PC-9 (cell line): Measurements from ENCODE around the gene MAP4K4. TPM values are rescaled to one million over a fixed set of nuclear protein-coding genes. Genes with fewer than 3 reads are reported as not detected.
"Not testable (repeated sequence)": the region's sequence is repeated elsewhere in the genome, so short reads cannot be mapped to it uniquely, and the experiment has no call there.

Source experiments
- BruUV-seq: library from RNA; stranded (reverse); fragments of 400-500 nt; replicated peaks from 2 replicates; lab custom pipeline; 2021; lab: Mats Ljungman, UMichigan
- CTCF ChIA-PET: fragments of 300-600 bp; sonication (Branson Sonifier 250); formaldehyde crosslinking; loops from one replicate; lab custom pipeline; 2022; ENCODE audit warnings: antibody characterized with exemption; lab: Charles Lee
- POLR2A ChIA-PET: fragments of 300-600 bp; sonication (Branson Sonifier 250); formaldehyde crosslinking; loops from one replicate; lab custom pipeline; 2022; ENCODE audit warnings: antibody characterized with exemption; ENCODE audit not compliant: unreplicated experiment; lab: Charles Lee
- DNase-seq, 2 experiments: peaks; one replicate each; pipeline versions ENCODE4 v3.0.0 to v3.0.0-alpha.2; 2015 to 2022; ENCODE audit warnings: mixed read lengths in 1 of 2
- H2AFZ ChIP-seq: fragments of 200-600 bp; sonication (generic); 2 replicates; pipeline ENCODE4 v1.8.1; 2017; ENCODE audit warnings: antibody characterized with exemption
- H3F3A ChIP-seq: fragments of 200-600 bp; sonication (generic); 2 replicates; pipeline ENCODE4 v1.8.1; 2017; ENCODE audit warnings: antibody characterized with exemption, mild to moderate bottlenecking, low read depth; ENCODE audit not compliant: insufficient read depth
- H3K27ac ChIP-seq: fragments of 200-600 bp; sonication (generic); 2 replicates; pipeline ENCODE4 v1.6.1; 2016; ENCODE audit warnings: mixed run types
- H3K27me3 ChIP-seq: fragments of 200-600 bp; sonication (generic); 2 replicates; pipeline ENCODE4 v1.6.1; 2016; ENCODE audit warnings: low read depth, mixed run types; ENCODE audit not compliant: insufficient read depth
- H3K36me3 ChIP-seq: fragments of 200-600 bp; sonication (generic); 2 replicates; pipeline ENCODE4 v1.6.1; 2016; ENCODE audit warnings: low read depth, mixed run types
- H3K4me1 ChIP-seq: fragments of 200-600 bp; sonication (generic); replicated peaks from 2 replicates; pipeline ENCODE4 v1.6.1; 2016; ENCODE audit warnings: mixed run types; ENCODE audit not compliant: insufficient read depth
- H3K4me2 ChIP-seq: fragments of 200-600 bp; sonication (generic); 2 replicates; pipeline ENCODE4 v1.6.1; 2017; ENCODE audit warnings: mixed run types
- H3K4me3 ChIP-seq: fragments of 200-600 bp; sonication (generic); 2 replicates; pipeline ENCODE4 v1.6.1; 2016; ENCODE audit warnings: mixed run types
- H3K79me2 ChIP-seq: fragments of 200-600 bp; sonication (generic); 2 replicates; pipeline ENCODE4 v1.6.1; 2017; ENCODE audit warnings: low read depth, mixed run types
- H3K9me2 ChIP-seq: fragments of 200-600 bp; sonication (generic); 2 replicates; pipeline ENCODE4 v1.8.1; 2017; ENCODE audit warnings: mild to moderate bottlenecking; ENCODE audit not compliant: insufficient read depth
- H3K9me3 ChIP-seq: fragments of 200-600 bp; sonication (generic); 2 replicates; pipeline ENCODE4 v1.8.1; 2016; ENCODE audit warnings: low read depth; ENCODE audit not compliant: insufficient read depth
- H4K20me1 ChIP-seq: fragments of 200-600 bp; sonication (generic); 2 replicates; pipeline ENCODE4 v1.8.1; 2017; ENCODE audit not compliant: insufficient read depth
- CTCF ChIP-seq: fragments of 200-600 bp; sonication (generic); conservative IDR thresholded peaks from 2 replicates; pipeline ENCODE4 v1.6.1; 2017; ENCODE audit warnings: mixed run types, antibody characterized with exemption, mild to moderate bottlenecking, moderate library complexity
- EZH2 ChIP-seq: fragments of 200-600 bp; sonication (generic); IDR thresholded peaks from 2 replicates; pipeline ENCODE4 v1.8.0; 2017; ENCODE audit warnings: antibody characterized with exemption, low read depth
- intact Hi-C: fragments of 100-400 bp; cut with micrococcal nuclease; formaldehyde crosslinking; loops from one replicate; pipeline ENCODE4 v1.10.0; 2022; ENCODE audit not compliant: unreplicated experiment
- total RNA-seq: library from RNA; stranded (reverse); gene quantifications from 2 replicates; pipeline ENCODE4 v1.2.3, GENCODE V29; 2021

The MAP4K4 gene
- total RNA-seq, 1 experiment from 2014 or later = 129 TPM

- Histone ChIP-seq H3K4me2 (no peak overlapping the region), H3K4me1 (no peaks in the 10 kb centered on the region), H3K9me2 (no peaks in the 10 kb centered on the region), H3F3A (no peaks in the 10 kb centered on the region), H3K36me3 (no peaks in the 10 kb centered on the region), H3K4me3 (no peak overlapping the region), H4K20me1 (no peaks in the 10 kb centered on the region), H3K27me3 (no peaks in the 10 kb centered on the region), H2AFZ (no peak overlapping the region), H3K79me2 (no peaks in the 10 kb centered on the region), H3K27ac (no peak overlapping the region), H3K9me3 (0 out of 2 replicates have a peak, but pooled peaks cover 1% of the 10 kb centered on the region)
- no peak for DNase-seq
- CTCF ChIA-PET = interaction anchor here (0.6 kb wide), 1 partner anchor 587 kb away, joined by 11 read pairs; no protein-coding TSS in a partner anchor
- POLR2A ChIA-PET = no interaction called here
- intact Hi-C loops = no loop called here
- no peak for TF ChIP-seq CTCF
- no peak for TF ChIP-seq EZH2
- no TSS peak for BruUV-seq
Observed at GRCh38 chr2:101921953-101922325, 224.4 kb downstream of the MAP4K4 start.

- POLR2A ChIA-PET, DNase-seq, H3K27me3 ChIP-seq, CTCF ChIA-PET, H4K20me1 ChIP-seq, H3K4me2 ChIP-seq, intact Hi-C loops, H3K9me3 ChIP-seq, H2AFZ ChIP-seq, H3K79me2 ChIP-seq, H3F3A ChIP-seq, H3K4me1 ChIP-seq, H3K9me2 ChIP-seq, H3K36me3 ChIP-seq, BruUV-seq, H3K27ac ChIP-seq, H3K4me3 ChIP-seq: not testable (repeated sequence)
Observed at GRCh38 chr2:101924311-101924710, 226.8 kb downstream of the MAP4K4 start.

GRCh38 chr2:101930019-101930418 is 232.5 kb downstream of the MAP4K4 start:
- H3F3A ChIP-seq = no peaks in the 10 kb centered on the region
- H3K9me3 ChIP-seq = 0 out of 2 replicates have a peak, but pooled peaks cover 7% of the 10 kb centered on the region
- CTCF ChIA-PET = no interaction called here
- H2AFZ ChIP-seq = no peak overlapping the region
- POLR2A ChIA-PET = no interaction called here
- H3K9me2 ChIP-seq = no peaks in the 10 kb centered on the region
- H3K4me3 ChIP-seq = no peak overlapping the region
- no peak for TF ChIP-seq CTCF
- no peak for TF ChIP-seq EZH2
- no peaks in the 10 kb centered on the region for H3K27me3 ChIP-seq
- H3K79me2 ChIP-seq = no peaks in the 10 kb centered on the region
- intact Hi-C loops = no loop called here
- no peaks in the 10 kb centered on the region for H4K20me1 ChIP-seq
- H3K27ac ChIP-seq = no peak overlapping the region
- BruUV-seq = no TSS peak
- DNase-seq = no peak
- H3K36me3 ChIP-seq = no peaks in the 10 kb centered on the region
- H3K4me2 ChIP-seq = no peak overlapping the region
- no peaks in the 10 kb centered on the region for H3K4me1 ChIP-seq

GRCh38 chr2:101930847-101931246 is 233.3 kb downstream of the MAP4K4 start:
- POLR2A ChIA-PET = no interaction called here
- TF ChIP-seq EZH2 (no peak), CTCF (no peak)

More at GRCh38 chr2:101930847-101931246, 233.3 kb downstream of the MAP4K4 start:
- DNase-seq = no peak
- BruUV-seq = no TSS peak
- H3K27me3 ChIP-seq = no peaks in the 10 kb centered on the region
- H4K20me1 ChIP-seq = no peaks in the 10 kb centered on the region
- no peaks in the 10 kb centered on the region for H3K9me2 ChIP-seq
- intact Hi-C loops = no loop called here
- no peak overlapping the region for H3K4me3 ChIP-seq
- H3K4me2 ChIP-seq = no peak overlapping the region
- no peak overlapping the region for H3K27ac ChIP-seq
- H3K9me3 ChIP-seq = 0 out of 2 replicates have a peak, but pooled peaks cover 7% of the 10 kb centered on the region
- no peak overlapping the region for H2AFZ ChIP-seq
- CTCF ChIA-PET = no interaction called here
- no peaks in the 10 kb centered on the region for H3K79me2 ChIP-seq
- H3K36me3 ChIP-seq = no peaks in the 10 kb centered on the region
- H3K4me1 ChIP-seq = no peaks in the 10 kb centered on the region
- H3F3A ChIP-seq = no peaks in the 10 kb centered on the region
